DMS53 treated with DMSO at 0.1 percent for 48 hours (cell line): ENCODE results near the gene IL36RN.
A peak's percentile ranks its signal among the peaks of the same experiment; 100 is the strongest.

ENCODE experiments used
- DNase-seq: peaks from one replicate; lab custom pipeline; 2025; ENCODE audit not compliant: unreplicated experiment; lab: John Stamatoyannopoulos, UW

Gene IL36RN

GRCh38 chr2:113058998-113059960, at the start of gene IL36RN:
Gene IL36RN (plus strand): TSS chr2:113059198. CDS start chr2:113059439, 241 bp downstream.
- DNase-seq, result no peak

- DNase-seq, result no peak
These were observed 49.4 kb upstream of the IL36RN start for GRCh38 chr2:113009622-113010021.

- DNase-seq, result no peak
These were observed 48.9 kb upstream of the IL36RN start for GRCh38 chr2:113010088-113010487.

- no peak for DNase-seq
These were observed 47.9 kb upstream of the IL36RN start for GRCh38 chr2:113011108-113011507.

- DNase-seq, result no peak
These were observed 46.3 kb upstream of the IL36RN start for GRCh38 chr2:113012436-113013335.

GRCh38 chr2:113013336-113013661, 45.7 kb upstream of the IL36RN start:
- DNase-seq, result no peak

GRCh38 chr2:113014067-113014466, 44.9 kb upstream of the IL36RN start:
- DNase-seq, result no peak

GRCh38 chr2:113015042-113015441, 44.0 kb upstream of the IL36RN start:
- no peak for DNase-seq

- DNase-seq, result no peak
These were observed 43.3 kb upstream of the IL36RN start for GRCh38 chr2:113015655-113016054.

GRCh38 chr2:113018509-113018908, 40.5 kb upstream of the IL36RN start:
- DNase-seq, result no peak

GRCh38 chr2:113021312-113021711, 37.7 kb upstream of the IL36RN start:
- no peak for DNase-seq

- no peak for DNase-seq
These were observed 34.2 kb upstream of the IL36RN start for GRCh38 chr2:113024764-113025163.

- no peak for DNase-seq
These were observed 33.3 kb upstream of the IL36RN start for GRCh38 chr2:113025737-113026136.

GRCh38 chr2:113027691-113028090, 31.3 kb upstream of the IL36RN start:
- no peak for DNase-seq

GRCh38 chr2:113028112-113028511, 30.9 kb upstream of the IL36RN start:
- DNase-seq, result no peak

GRCh38 chr2:113032737-113033136, 26.3 kb upstream of the IL36RN start:
- DNase-seq, result no peak

- no peak for DNase-seq
These were observed 25.0 kb upstream of the IL36RN start for GRCh38 chr2:113034016-113034415.

- no peak for DNase-seq
These were observed 22.2 kb upstream of the IL36RN start for GRCh38 chr2:113036763-113037162.

- DNase-seq, result no peak
These were observed 20.7 kb upstream of the IL36RN start for GRCh38 chr2:113038291-113038690.

GRCh38 chr2:113039158-113039557, 19.8 kb upstream of the IL36RN start:
- no peak for DNase-seq

GRCh38 chr2:113039719-113040118, 19.3 kb upstream of the IL36RN start:
- no peak for DNase-seq

GRCh38 chr2:113041871-113042270, 17.1 kb upstream of the IL36RN start:
- DNase-seq, result peak; percentile 43
